ENCODE measurements around the gene MBOAT2. TPM values are rescaled to one million over a fixed set of nuclear protein-coding genes. Genes with fewer than 3 reads are reported as not detected.
"Not testable (repeated sequence)": the region's sequence is repeated elsewhere in the genome, so short reads cannot be mapped to it uniquely, and the experiment has no call there.

Gene MBOAT2
- total and polyA plus RNA-seq, 2 donors (not counting 1 experiment from before 2014, with no cell fraction given), result 0.24 to 1.3 TPM

DNA sequence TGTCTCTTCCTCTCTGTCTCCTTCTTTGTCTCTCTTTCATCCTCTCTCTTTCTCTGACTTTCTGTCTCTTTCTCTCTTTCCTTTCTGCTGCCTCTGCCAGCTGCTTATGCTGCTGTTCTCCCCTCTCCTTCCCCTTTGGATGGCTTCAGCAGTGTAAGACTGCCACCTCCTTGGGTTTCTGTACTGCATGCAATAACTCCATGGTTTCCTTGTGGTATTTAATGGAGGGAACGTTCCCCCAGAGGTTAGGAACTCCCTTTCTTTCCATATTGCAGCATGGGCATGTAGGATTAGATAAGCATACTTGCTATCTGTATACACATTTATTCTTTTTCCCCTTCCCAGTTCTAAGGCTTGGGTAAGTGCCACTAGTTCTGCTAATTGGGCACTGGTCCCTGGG, 106.3 kb downstream of the MBOAT2 start:
- WGBS (ENCODE audit: insufficient coverage), result no CpG with 5 or more reads among the region's 1 CpG

DNA sequence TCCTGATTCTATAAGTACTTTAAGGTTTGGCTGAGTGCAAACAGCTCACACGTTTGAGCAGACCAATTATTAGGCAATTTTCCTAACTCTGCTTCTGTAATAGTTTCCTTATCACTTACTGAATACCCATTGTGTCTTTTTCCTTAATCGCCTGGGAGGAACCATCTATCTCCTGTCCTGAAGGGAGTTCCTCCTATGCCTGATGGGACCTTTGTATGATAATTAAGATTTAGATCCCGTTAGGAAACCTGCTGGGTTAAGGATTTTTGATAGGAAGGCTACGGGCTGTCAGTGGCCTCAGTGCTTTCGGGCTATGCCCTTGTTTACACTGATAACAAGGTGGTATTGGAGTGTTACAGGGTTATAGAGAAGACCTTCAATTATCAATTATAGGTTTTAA, 106.8 kb downstream of the MBOAT2 start:
- H3K9me3 Mint-ChIP-seq (ENCODE audit: insufficient read depth); H4K20me1 ChIP-seq (ENCODE audit: control insufficient read depth, insufficient read depth, low read length, poor library complexity, severe bottlenecking); POLR2A ChIA-PET; ATAC-seq (ENCODE audit: low read depth); H2AFZ ChIP-seq (ENCODE audit: insufficient read depth, low read depth, low read length, poor library complexity, severe bottlenecking); H3K9ac ChIP-seq (ENCODE audit: low read length); H3K4me2 ChIP-seq (replicated peaks; ENCODE audit: low read depth, low read length, poor library complexity, severe bottlenecking); CTCF ChIA-PET; H3K27me3 Mint-ChIP-seq; H3K79me2 ChIP-seq (ENCODE audit: control insufficient read depth, insufficient read depth, low read length); H3K4me3 Mint-ChIP-seq; DNase-seq; H3K4me1 Mint-ChIP-seq; H3K27me3 ChIP-seq (replicated peaks in 1 of 4; ENCODE audit: control extremely low read depth in 1 of 4, control insufficient read depth in 3 of 4, insufficient read depth in 4 of 4, low read length in 3 of 4); H3K36me3 ChIP-seq (replicated peaks in 1 of 2; ENCODE audit: control extremely low read depth in 1 of 2, control insufficient read depth in 1 of 2, extremely low read depth in 1 of 2, insufficient read depth in 2 of 2, low read length in 1 of 2); intact Hi-C loops (cut with micrococcal nuclease); H3K27ac ChIP-seq (ENCODE audit: low read length in 2 of 2); H3K4me1 ChIP-seq (ENCODE audit: control insufficient read depth in 2 of 2, insufficient read depth in 2 of 2, low read length in 2 of 2); H3K27ac Mint-ChIP-seq; H3K4me3 ChIP-seq (ENCODE audit: control extremely low read depth in 1 of 5, extremely low read depth in 1 of 5, insufficient read depth in 1 of 5, low read depth in 2 of 5, low read length in 4 of 5): not testable (repeated sequence)
- peaks cover 0 to 10% (median 5%) of the 10 kb centered on the region in 3 donors for H3K9me3 ChIP-seq (ENCODE audit: control extremely low read depth in 1 of 3, control insufficient read depth in 2 of 3, insufficient read depth in 1 of 3, low read length in 2 of 3)
- WGBS (ENCODE audit: insufficient coverage), result no CpG with 5 or more reads among the region's 5 CpGs

More for the DNA sequence above, 106.3 kb downstream of the MBOAT2 start:
- H3K27me3 ChIP-seq (replicated peaks in 1 of 4; ENCODE audit: control extremely low read depth in 1 of 4, control insufficient read depth in 3 of 4, insufficient read depth in 4 of 4, low read length in 3 of 4); H3K4me3 ChIP-seq (ENCODE audit: control extremely low read depth in 1 of 5, extremely low read depth in 1 of 5, insufficient read depth in 1 of 5, low read depth in 2 of 5, low read length in 4 of 5); H2AFZ ChIP-seq (ENCODE audit: insufficient read depth, low read depth, low read length, poor library complexity, severe bottlenecking); H3K27me3 Mint-ChIP-seq; H3K27ac Mint-ChIP-seq; ATAC-seq (ENCODE audit: low read depth); POLR2A ChIA-PET; H3K4me2 ChIP-seq (replicated peaks; ENCODE audit: low read depth, low read length, poor library complexity, severe bottlenecking); DNase-seq; H3K79me2 ChIP-seq (ENCODE audit: control insufficient read depth, insufficient read depth, low read length); H3K4me1 Mint-ChIP-seq; H3K27ac ChIP-seq (ENCODE audit: low read length in 2 of 2); H4K20me1 ChIP-seq (ENCODE audit: control insufficient read depth, insufficient read depth, low read length, poor library complexity, severe bottlenecking); H3K36me3 ChIP-seq (replicated peaks in 1 of 2; ENCODE audit: control extremely low read depth in 1 of 2, control insufficient read depth in 1 of 2, extremely low read depth in 1 of 2, insufficient read depth in 2 of 2, low read length in 1 of 2); H3K9me3 Mint-ChIP-seq (ENCODE audit: insufficient read depth); H3K4me1 ChIP-seq (ENCODE audit: control insufficient read depth in 2 of 2, insufficient read depth in 2 of 2, low read length in 2 of 2); H3K4me3 Mint-ChIP-seq; CTCF ChIA-PET; intact Hi-C loops (cut with micrococcal nuclease); H3K9ac ChIP-seq (ENCODE audit: low read length): not testable (repeated sequence)
- H3K9me3 ChIP-seq (ENCODE audit: control extremely low read depth in 1 of 3, control insufficient read depth in 2 of 3, insufficient read depth in 1 of 3, low read length in 2 of 3), result peaks cover 0 to 13% (median 5%) of the 10 kb centered on the region in 3 donors

DNA sequence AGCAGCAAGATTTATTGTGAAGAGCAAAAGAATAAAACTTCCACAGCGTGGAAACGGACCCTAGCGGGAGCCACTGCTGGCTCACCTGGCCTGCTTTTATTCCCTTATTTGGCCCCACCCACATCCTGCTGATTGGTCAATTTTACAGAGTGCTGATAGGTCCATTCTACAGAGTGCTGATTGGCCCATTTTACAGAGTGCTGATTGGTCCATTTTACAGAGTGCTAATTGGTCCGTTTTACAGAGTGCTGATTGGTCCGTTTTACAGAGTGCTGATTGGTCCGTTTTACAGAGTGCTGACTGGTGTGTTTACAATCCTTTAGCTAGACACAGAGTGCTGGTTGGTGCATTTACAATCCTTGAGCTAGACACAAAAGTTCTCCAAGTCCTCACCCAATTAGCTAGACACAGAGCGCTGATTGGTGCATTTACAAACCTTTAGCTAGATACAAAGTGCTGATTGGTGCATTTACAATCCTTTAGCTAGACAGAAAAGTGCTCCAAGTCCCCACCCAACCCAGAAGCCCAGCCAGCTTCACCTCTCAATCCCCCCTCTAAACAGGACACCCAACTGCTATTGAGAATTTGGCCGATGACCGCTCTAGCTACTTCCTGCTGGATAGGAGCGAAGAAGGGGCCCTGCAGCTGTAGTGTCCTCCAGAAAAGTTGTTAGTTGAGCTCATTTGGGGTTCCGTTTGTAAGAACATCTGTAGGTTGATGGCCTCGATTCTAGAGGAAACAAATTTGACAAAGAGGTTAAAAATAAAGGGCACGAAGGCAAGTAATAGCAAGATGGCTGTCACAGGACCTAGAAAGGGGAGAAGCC, 108.2 kb downstream of the MBOAT2 start:
- DNase-seq; H3K4me2 ChIP-seq (replicated peaks; ENCODE audit: low read depth, low read length, poor library complexity, severe bottlenecking); H2AFZ ChIP-seq (ENCODE audit: insufficient read depth, low read depth, low read length, poor library complexity, severe bottlenecking); H3K79me2 ChIP-seq (ENCODE audit: control insufficient read depth, insufficient read depth, low read length); H3K27ac ChIP-seq (ENCODE audit: low read length in 2 of 2); H3K27ac Mint-ChIP-seq; H3K27me3 Mint-ChIP-seq; intact Hi-C loops (cut with micrococcal nuclease); H3K36me3 ChIP-seq (replicated peaks in 1 of 2; ENCODE audit: control extremely low read depth in 1 of 2, control insufficient read depth in 1 of 2, extremely low read depth in 1 of 2, insufficient read depth in 2 of 2, low read length in 1 of 2); CTCF ChIA-PET; H3K4me1 ChIP-seq (ENCODE audit: control insufficient read depth in 2 of 2, insufficient read depth in 2 of 2, low read length in 2 of 2); POLR2A ChIA-PET; H3K4me3 ChIP-seq (ENCODE audit: control extremely low read depth in 1 of 5, extremely low read depth in 1 of 5, insufficient read depth in 1 of 5, low read depth in 2 of 5, low read length in 4 of 5); H4K20me1 ChIP-seq (ENCODE audit: control insufficient read depth, insufficient read depth, low read length, poor library complexity, severe bottlenecking); ATAC-seq (ENCODE audit: low read depth); H3K4me3 Mint-ChIP-seq; H3K27me3 ChIP-seq (replicated peaks in 1 of 4; ENCODE audit: control extremely low read depth in 1 of 4, control insufficient read depth in 3 of 4, insufficient read depth in 4 of 4, low read length in 3 of 4); H3K9ac ChIP-seq (ENCODE audit: low read length); H3K4me1 Mint-ChIP-seq; H3K9me3 Mint-ChIP-seq (ENCODE audit: insufficient read depth): not testable (repeated sequence)
- WGBS (ENCODE audit: insufficient coverage), result 95% methylated on average over 13 of the region's 13 CpGs
- H3K9me3 ChIP-seq (ENCODE audit: control extremely low read depth in 1 of 3, control insufficient read depth in 2 of 3, insufficient read depth in 1 of 3, low read length in 2 of 3), result peaks cover 0 to 10% (median 5%) of the 10 kb centered on the region in 3 donors

Data from B cell (primary cell).